GM23338 (cell line): Measurements from ENCODE around the gene ABI1. TPM values are rescaled to one million over a fixed set of nuclear protein-coding genes. Genes with fewer than 3 reads are reported as not detected.
A peak's percentile ranks its signal among the peaks of the same experiment; 100 is the strongest.

Experiments
- ATAC-seq: fragments of 200-7000 bp; cut with Tn5 transposase; 3 replicates; pipeline ENCODE4 v1.9.1; 2020
- DNase-seq: peaks from one replicate; pipeline ENCODE4 v3.0.0-alpha.2; 2015; ENCODE audit warnings: low spot score
- H2AFZ ChIP-seq: fragments of 200-600 bp; sonication (generic); 2 replicates; pipeline ENCODE4 v1.8.0; 2016; ENCODE audit warnings: antibody characterized with exemption, mild to moderate bottlenecking, moderate library complexity
- H3F3A ChIP-seq: fragments of 200-600 bp; sonication (generic); replicated peaks from 2 replicates; pipeline ENCODE4 v1.8.0; 2017; ENCODE audit warnings: antibody characterized with exemption, mixed run types, low read depth
- H3K27ac ChIP-seq: fragments of 200-600 bp; sonication (generic); 2 replicates; pipeline ENCODE4 v1.6.1; 2016; ENCODE audit warnings: low read depth
- H3K27me3 ChIP-seq: fragments of 200-600 bp; sonication (generic); 2 replicates; pipeline ENCODE4 v1.8.0; 2016; ENCODE audit warnings: mild to moderate bottlenecking, mixed run types, moderate library complexity; ENCODE audit not compliant: insufficient read depth
- H3K36me3 ChIP-seq: fragments of 200-600 bp; sonication (generic); 2 replicates; pipeline ENCODE4 v1.8.0; 2016; ENCODE audit warnings: mild to moderate bottlenecking; ENCODE audit not compliant: insufficient read depth
- H3K4me1 ChIP-seq: fragments of 200-600 bp; sonication (generic); 2 replicates; pipeline ENCODE4 v1.8.0; 2016; ENCODE audit warnings: mild to moderate bottlenecking, moderate library complexity; ENCODE audit not compliant: insufficient read depth
- H3K4me2 ChIP-seq: fragments of 200-600 bp; sonication (generic); 2 replicates; pipeline ENCODE4 v1.7.1; 2017; ENCODE audit warnings: mixed run types
- H3K4me3 ChIP-seq: fragments of 200-600 bp; sonication (generic); 2 replicates; pipeline ENCODE4 v1.6.1; 2016; ENCODE audit warnings: mixed run types
- H3K79me2 ChIP-seq: fragments of 200-600 bp; sonication (generic); replicated peaks from 2 replicates; pipeline ENCODE4 v1.8.0; 2017; ENCODE audit warnings: mild to moderate bottlenecking; ENCODE audit not compliant: insufficient read depth
- H3K9me2 ChIP-seq: fragments of 200-600 bp; sonication (generic); 2 replicates; pipeline ENCODE4 v1.8.0; 2017; ENCODE audit not compliant: insufficient read depth
- H4K20me1 ChIP-seq: fragments of 200-600 bp; sonication (generic); replicated peaks from 2 replicates; pipeline ENCODE4 v1.8.0; 2017; ENCODE audit warnings: mild to moderate bottlenecking; ENCODE audit not compliant: insufficient read depth
- H3K27ac Mint-ChIP-seq: 2 replicates; pipeline ENCODE4 v1.8.0; 2020; ENCODE audit warnings: inconsistent platforms, mild to moderate bottlenecking, moderate library complexity, mixed read lengths
- H3K27me3 Mint-ChIP-seq: 3 replicates; pipeline ENCODE4 v1.8.0; 2022; ENCODE audit warnings: low read depth, mild to moderate bottlenecking, moderate library complexity, mixed read lengths, inconsistent platforms; ENCODE audit not compliant: insufficient read depth, poor library complexity
- H3K36me3 Mint-ChIP-seq: 3 replicates; pipeline ENCODE4 v1.8.0; 2021; ENCODE audit warnings: low read depth, mild to moderate bottlenecking, inconsistent platforms, moderate library complexity, mixed read lengths
- H3K4me1 Mint-ChIP-seq: 3 replicates; pipeline ENCODE4 v1.8.0; 2020; ENCODE audit warnings: mild to moderate bottlenecking, inconsistent platforms, mixed read lengths
- H3K4me3 Mint-ChIP-seq: 3 replicates; pipeline ENCODE4 v1.8.0; 2021; ENCODE audit warnings: moderate library complexity, mild to moderate bottlenecking, inconsistent platforms, mixed read lengths
- H3K9me3 Mint-ChIP-seq: 3 replicates; pipeline ENCODE4 v1.8.0; 2020; ENCODE audit warnings: moderate library complexity, mild to moderate bottlenecking, inconsistent platforms, mixed read lengths
- CREB1 ChIP-seq: fragments of 250-450 bp; sonication (Bioruptor Pico); IDR thresholded peaks from 2 replicates; pipeline ENCODE4 v1.5.0; 2020; ENCODE audit warnings: low read depth, mild to moderate bottlenecking, moderate library complexity
- CTCF ChIP-seq, 2 experiments: fragments of 200-600 bp in 1 of 2; sonication (generic) in 1 of 2; conservative IDR thresholded peaks; 2 replicates each; pipeline versions ENCODE4 v1.5.1 to v1.6.1; 2016 to 2017; ENCODE audit warnings: antibody characterized with exemption in 2 of 2, low read depth in 2 of 2, mild to moderate bottlenecking in 2 of 2, moderate library complexity in 1 of 2
- ETS1 ChIP-seq: IDR thresholded peaks from 2 replicates; pipeline ENCODE4 v1.6.1; 2016; ENCODE audit warnings: antibody characterized with exemption
- EZH2phosphoT487 ChIP-seq: fragments of 200-600 bp; sonication (generic); IDR thresholded peaks from one replicate; pipeline ENCODE4 v1.8.1; 2018; ENCODE audit warnings: antibody characterized with exemption; ENCODE audit not compliant: unreplicated experiment
- NANOG ChIP-seq: IDR thresholded peaks from 2 replicates; pipeline ENCODE4 v1.6.1; 2016; ENCODE audit warnings: antibody characterized with exemption, borderline replicate concordance
- ZNF331 ChIP-seq: fragments of 250-450 bp; sonication (Bioruptor Pico); IDR thresholded peaks from 2 replicates; pipeline ENCODE4 v1.5.0; 2020; ENCODE audit warnings: low read depth, mild to moderate bottlenecking, moderate library complexity
- ZNF462 ChIP-seq: fragments of 250-450 bp; sonication (Bioruptor Pico); IDR thresholded peaks from 2 replicates; pipeline ENCODE4 v1.5.0; 2020; ENCODE audit warnings: mild to moderate bottlenecking, moderate library complexity
- polyA plus RNA-seq: library from polyadenylated mRNA; unstranded; fragments of >200 nt; fragmentation: Nextera tagmentation; extraction: Ambion mirVana; gene quantifications from 2 replicates; pipeline ENCODE4 v1.2.1, GENCODE V29; 2016
- total RNA-seq: library from RNA; depleted of rRNA; stranded (reverse); fragments of >200 nt; shearing (Covaris generic); gene quantifications from 2 replicates; pipeline ENCODE4 v1.2.3, GENCODE V29; 2014

Gene ABI1
- total and polyA plus RNA-seq, 2 experiments from 2014 or later = 22.3 to 30.7 TPM

DNA sequence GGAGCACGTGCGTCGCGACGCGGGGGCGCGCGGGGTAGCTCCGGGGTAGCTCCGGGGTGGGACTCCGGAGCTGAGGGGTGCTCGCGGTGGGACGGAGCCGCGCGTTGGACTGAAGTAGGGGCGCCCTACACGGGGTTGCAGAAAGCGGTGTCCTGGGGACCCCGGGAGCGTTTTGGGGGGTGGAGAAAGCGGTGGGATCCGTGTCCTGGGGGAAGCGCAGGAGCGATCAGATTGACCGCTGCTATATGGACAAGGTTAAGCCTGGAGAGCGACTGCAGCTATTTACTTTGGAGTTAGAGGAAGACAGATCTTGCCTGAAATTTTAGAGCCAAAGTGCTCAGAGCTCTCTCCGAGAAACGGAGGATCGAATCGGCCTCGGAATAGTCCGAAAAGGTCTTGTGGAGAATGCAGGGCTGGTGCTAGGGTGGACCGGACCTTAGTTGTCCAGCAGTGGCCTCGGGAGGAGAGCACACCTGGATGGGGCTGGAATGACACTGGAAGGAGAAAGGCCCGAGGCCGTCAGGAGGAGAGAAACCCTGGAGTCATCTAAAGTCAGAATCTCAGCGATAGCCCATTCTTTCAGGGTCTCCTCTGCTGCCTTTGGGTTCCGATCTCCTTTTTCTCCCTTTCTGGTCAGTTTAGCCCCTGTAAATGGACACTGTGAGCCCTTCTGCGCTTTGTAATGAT, 162.7 kb downstream of the ABI1 start:
- H3K79me2 ChIP-seq = peaks cover 51% of the 10 kb centered on the region
- peak; percentile 10 for DNase-seq
- Mint-ChIP-seq H3K4me1 (peaks cover 4% of the 10 kb centered on the region; the same call in 2 of the 3 replicates), H3K9me3 (peaks cover 3% of the 10 kb centered on the region; the same call in 2 of the 3 replicates), H3K27ac (peak overlapping the region; percentile 95), H3K27me3 (peaks cover 10% of the 10 kb centered on the region), H3K4me3 (peak overlapping the region; percentile 100), H3K36me3 (peaks cover 39% of the 10 kb centered on the region)
- H3K27ac ChIP-seq = no peak overlapping the region
- no peak for TF ChIP-seq ZNF462 (CRISPR knock-in tag)
- no peak for TF ChIP-seq ETS1
- TF ChIP-seq ZNF331 = no peak
- no peak for TF ChIP-seq EZH2phosphoT487
- no peak for TF ChIP-seq NANOG
- TF ChIP-seq CREB1 (CRISPR knock-in tag) = no peak
- no peak for TF ChIP-seq CTCF (conservative IDR thresholded peaks at IDR 0.05; ENCODE audit: low read depth in 2 of 2)
- peak overlapping the region; percentile 96 for H3K4me2 ChIP-seq
- H3F3A ChIP-seq = no peaks in the 10 kb centered on the region
- peaks cover 6% of the 10 kb centered on the region; the same call in 1 of the 2 replicates for H4K20me1 ChIP-seq
- peaks cover 9% of the 10 kb centered on the region for H3K4me1 ChIP-seq
- peak; percentile 41 for ATAC-seq
- peak overlapping the region; percentile 94 for H3K4me3 ChIP-seq
- no peaks in the 10 kb centered on the region for H3K9me2 ChIP-seq
- H3K27me3 ChIP-seq = no peaks in the 10 kb centered on the region
- H2AFZ ChIP-seq = peak overlapping the region; percentile 99
- H3K36me3 ChIP-seq = peaks cover 9% of the 10 kb centered on the region; the same call in 1 of the 2 replicates
